GM19240 (cell line): ENCODE data around the gene MRPS6.

Experiments used
- DNase-seq: peaks from one replicate; pipeline ENCODE4 v3.0.0; 2011; ENCODE audit warnings: low spot score; ENCODE audit not compliant: insufficient read length

Gene MRPS6

DNA sequence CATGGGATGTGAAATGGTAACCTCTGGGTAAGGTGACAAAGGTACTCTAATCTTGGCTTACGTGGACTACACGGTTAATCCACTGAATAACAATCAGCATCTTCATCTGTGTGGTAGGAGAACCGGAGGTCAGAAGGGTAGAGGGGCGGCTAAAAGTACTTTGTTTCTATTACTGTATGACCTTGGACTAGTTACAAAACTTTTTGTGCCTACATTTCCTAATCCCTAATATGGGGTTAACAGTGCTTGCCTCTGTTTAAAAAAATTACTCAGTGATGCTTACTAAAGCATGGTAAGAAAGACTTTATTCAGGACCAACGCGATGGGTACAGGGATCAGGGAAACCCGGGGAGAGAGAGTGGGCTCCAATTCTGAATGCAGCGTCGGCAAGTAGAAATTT is 1.7 kb upstream of the MRPS6 start:
- DNase-seq: no peak

DNA sequence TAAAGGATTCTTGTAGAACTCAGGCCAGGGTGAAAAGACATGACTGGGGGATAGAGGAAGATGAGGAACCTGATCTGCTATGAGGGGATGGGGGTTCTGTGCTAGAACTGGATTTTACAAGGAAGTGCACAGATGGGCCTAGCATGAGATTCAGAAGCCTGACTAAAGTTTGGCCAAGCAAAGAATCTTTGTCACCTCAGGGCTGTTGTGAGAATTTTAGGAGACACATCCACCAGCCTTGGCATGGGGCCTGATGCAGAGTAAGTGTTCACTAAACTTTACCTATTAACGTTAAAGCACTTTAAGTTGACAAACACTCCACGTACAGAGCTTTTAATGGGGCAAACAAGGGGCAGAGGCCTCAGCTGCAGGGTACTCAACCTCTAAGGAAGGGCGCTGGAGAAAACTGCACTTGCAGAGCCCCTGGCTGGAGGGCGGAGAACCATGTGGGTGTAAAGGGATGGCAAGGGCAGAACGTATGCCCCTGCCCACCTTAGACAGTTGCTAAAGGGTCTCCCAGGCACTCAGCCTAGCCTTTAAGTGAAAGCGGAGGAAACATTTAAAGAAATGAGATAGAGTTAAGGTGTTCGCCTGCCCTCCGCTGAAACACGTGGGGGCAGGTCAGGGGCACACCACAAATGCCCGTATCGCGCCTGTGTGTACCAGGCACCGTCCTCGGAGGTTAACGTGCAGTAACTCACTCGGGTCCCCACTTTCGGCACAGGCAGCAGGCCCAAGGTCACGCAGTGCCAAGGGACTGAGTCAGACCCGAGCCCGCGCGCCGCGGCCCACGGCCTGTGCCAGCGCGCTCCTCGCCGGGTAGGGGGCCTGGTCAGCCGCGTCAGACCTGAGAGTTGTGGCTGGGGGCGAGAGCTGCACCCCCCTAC is 990 bp upstream of the MRPS6 start:
- DNase-seq: no peak

DNA sequence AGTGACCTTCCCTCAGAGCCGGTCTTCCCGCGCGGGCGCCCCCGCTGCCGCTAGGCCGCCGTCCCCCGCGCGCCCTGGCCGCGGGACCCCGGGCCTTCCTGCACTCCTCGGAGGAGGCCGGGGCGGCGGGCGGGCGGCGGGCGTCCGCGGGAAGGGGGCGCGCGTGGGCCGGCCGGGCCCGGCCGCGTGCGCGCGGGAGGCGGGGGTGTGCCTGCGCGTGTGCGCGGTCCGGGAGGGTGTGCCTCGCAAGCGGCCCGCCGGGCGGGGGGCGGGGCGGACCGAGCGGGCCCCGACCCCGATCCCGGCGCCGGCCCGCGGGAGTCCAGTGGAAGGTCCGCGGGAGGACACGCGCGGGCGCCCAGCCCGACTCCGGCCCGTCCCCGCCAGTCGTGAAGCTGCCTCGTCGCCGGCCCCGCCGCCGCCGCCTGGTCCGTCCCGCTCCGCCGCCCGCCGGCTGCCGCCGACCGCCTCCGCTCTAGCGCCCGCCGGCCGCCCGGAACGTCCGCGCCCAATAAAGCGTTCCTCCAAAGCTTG is 438 bp downstream of the MRPS6 start:
- peak; percentile 32 for DNase-seq

DNA sequence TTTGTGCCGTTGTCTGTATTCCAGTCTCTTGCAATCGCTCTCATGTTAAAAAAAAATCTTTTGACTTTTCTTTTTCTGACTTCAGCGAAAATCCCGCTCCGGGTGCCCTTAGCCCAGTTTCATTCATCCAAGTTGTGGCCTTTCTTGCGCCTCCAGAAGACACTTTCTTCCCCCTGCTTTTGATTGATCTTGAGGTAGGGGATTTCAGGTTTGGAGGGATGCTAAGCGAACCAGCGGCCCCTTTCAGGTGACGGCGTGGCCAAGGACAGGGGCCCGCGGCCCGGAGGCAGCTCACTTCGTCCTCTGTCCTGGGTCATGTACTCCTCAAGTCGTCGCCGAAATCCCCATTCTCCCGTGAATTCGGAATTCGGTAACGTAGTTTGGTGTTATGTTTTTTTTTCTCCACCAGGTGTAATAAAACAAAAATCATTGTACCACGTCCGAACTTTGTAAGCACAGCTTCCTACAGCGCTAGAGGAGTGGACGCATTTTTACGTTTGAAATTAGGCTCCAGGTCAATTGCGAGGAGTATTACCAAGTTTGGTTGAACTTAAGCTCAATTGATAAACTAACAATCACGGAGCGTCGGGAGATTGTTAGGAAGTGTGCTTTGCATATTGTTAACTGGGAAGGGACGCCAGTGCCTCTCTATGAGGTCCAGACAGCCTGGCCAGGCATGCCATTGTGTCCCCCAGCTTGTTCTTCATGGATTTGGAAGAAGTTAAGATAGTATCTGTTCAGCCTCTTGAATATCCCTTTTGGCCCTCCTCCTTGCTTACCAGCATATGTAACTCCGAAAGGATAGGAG is 1.1 kb downstream of the MRPS6 start:
- no peak for DNase-seq

DNA sequence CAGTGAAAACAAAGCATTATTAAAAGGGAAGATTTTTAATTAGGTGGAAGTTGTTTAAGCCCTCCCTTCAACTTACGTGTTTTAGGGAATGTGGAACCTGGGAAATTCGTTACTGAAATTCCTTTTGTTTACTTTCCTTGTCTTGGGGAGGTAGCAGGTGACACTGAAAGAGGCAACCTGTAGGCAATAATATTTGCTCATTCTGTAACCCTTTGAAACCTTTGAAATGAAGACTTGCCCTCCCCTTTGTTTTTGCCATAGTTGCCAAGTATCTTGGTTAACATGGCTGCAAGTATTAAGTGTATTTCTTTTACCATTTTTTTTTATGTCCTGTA is 1.7 kb downstream of the MRPS6 start:
- no peak for DNase-seq

DNA sequence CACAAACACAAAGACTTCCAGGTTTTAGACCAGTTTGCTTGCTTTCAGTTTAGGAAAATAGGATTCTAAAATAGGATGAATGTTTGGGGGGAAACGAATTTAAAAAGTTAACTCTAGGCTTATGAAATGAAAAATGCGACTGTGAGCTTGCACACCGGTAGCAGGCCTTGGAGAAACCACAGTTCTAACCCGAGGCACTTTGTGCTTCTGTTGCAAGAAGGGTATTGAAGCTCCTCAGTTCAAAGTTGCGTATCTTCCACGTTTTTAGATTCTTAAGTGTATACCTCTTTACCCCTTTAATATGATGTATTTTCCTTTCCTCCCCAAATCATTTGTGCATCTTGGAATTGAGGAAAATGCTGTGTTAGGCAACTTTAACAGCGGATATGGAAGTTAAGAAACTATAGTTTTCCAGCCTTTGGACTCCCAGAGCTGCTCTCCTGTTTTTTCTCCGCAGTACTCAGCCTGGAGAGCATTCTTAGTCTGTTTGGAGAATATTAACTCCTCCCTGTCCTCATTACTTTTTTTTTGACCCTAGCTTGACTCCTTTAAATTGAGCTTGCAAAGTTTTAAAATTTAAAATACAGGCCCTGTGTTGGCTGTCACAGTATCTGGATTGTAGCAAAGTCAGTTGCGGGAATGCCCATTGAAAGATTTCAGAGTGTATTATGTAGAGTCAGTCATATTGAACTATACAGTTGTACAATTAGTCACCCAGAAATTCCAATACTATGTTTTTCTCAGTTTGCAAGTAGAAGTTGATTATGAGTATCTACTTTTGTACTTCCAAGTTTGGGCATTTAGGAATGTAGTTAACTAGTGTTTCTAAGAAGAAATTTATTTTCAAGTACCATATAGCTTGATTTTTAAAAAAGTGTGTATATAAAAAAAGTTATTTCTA is 2.6 kb downstream of the MRPS6 start:
- DNase-seq: no peak

DNA sequence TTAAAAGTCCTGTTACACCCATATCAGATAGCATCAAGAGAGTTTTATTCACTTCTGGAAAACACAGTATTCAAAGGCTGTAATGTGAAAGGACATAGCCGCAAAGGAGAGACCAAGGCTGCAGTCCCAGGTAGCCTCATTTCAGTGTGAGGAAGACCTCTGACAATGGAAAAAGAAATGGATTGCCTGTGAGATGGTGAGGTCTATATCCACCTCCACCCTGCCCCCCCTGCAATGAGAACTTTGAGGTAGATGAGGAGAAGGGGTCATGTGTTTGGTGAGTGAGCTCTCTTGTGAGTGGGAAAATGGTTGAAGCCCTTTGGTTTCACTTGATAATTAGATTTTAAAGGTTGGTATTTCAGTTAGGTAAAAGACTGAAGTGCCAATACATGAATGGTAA is 3.5 kb downstream of the MRPS6 start:
- DNase-seq: no peak

DNA sequence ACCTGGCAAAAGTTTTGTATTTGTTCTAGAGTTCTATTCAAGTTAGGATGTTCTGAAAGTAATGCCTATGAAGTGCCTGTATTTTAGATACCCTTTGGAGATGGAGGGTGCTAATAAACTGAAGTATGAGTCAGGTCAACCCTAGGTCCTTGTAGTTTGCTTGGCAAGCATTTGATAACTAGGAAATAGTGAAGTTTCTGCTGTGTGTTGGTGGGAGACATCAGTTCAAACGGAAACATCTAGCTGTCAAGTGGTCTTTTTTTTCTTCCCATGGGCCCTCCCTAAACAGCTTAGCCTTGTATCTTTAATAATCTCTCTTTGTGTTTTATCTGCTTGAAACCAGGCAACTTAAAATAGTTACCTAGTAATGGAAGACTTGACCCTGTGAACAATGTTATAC is 4.5 kb downstream of the MRPS6 start:
- DNase-seq: no peak

DNA sequence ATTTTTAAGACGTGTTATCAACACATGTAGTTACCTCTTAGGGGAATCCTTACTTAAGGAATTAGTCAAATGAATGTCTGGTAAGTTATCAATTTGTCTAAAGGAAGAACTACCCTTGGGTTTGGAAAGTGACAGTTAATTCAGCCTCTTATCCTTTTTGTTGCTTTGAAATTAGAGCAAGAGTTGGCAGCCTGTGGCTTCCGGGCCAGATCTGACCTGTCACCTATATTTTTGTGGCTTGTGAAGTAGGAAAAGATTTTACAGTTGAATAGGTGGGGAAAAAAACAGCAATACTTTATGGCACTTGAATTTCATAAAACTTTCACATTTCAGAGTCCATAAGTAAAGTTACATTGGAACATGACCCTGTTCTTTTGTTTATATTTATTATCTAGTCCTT is 5.5 kb downstream of the MRPS6 start:
- no peak for DNase-seq

DNA sequence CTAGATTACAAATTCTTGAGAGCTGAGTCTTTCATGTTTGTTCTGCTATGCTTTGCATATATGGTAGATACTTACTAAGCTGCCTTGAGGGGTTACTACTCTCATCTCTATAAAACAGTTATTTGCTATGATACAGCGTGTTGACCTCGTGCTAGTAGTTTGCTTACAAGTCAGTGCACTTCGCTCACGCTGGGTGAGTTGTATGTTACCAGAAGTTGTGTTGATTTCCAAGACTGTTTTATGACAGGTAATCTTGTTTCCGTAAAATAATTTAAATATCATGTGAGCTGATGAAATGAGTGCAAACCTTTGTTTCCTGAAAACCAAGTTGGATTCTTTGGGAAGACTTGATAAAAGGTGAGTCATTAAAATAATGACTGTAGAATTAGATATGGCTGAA is 7.3 kb downstream of the MRPS6 start:
- no peak for DNase-seq

DNA sequence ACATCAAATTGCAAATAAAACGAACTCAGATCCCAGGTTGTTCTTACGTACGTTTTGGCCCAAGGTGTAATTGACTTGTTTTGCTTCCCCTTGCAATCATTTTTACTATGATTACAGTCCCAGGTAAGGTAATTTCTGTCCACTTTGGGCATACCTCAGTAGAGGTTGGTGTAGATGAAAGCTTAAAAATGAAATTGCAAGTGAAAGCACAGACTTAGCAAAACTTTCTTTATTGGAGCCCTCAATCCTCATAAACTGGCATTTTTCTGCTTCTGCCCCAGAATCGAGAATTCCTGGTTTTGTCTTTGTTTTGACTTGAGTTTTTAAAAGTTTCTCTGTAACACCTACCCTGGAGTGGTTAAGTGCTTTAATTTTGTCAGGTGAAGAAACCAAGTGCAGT is 9.4 kb downstream of the MRPS6 start:
- DNase-seq: no peak

DNA sequence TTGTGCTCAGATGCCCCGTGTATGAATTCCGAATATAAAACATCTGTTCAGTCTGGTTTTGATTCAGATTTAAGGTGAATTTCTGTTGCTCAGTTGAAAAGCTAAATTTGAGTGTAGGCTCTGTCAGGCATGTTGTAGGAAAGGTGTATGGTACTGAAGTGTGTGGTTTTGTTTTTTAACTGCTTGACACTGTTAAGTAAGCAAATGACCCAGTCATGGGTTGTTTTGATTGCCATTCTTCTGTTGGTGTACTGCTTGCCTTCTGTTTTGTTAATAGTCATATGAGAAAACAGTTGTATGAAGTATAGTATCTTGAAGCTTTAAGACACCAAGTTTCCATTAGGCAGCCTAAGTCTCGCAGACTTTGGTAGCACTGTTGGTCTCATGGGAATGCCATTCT is 10.0 kb downstream of the MRPS6 start:
- DNase-seq: no peak

DNA sequence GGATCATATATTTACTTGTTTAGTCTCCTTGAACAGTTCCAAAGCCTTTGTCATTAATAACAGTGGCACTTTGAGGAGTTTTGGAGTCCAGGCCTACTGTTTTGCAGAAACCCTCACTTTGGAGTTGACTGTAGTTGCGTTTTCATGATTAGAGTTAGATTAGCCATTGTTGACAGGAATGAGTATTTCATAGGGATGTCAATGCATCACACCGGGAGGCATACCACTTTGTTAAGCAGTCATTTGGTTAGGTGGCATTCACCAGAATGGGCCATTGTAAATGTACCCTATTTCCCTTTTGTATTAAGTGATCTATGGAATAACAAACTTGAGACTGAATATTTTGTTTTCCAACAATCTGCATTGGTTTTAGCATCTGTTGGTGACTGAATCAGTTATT is 11.8 kb downstream of the MRPS6 start:
- DNase-seq: no peak

DNA sequence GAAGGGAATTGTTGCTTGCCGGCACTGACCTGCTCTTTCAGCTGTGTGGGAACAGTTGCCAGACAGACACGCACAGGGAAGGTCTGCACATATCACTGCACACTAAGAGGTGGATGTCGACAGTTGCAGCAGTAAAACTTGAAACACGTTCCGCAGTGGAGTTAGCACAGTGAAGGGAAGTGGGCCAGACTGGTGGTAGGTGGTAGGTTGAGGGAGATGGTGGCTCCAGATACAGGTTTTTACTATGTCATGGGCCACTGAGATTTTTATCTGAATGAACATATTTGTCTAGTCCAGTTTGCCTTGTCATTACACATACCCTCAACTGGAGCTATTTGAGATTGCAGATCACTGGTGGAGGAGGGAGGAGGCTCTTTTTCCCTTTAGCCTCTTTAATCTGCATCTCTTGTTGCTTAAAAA is 13.5 kb downstream of the MRPS6 start:
- DNase-seq: no peak

DNA sequence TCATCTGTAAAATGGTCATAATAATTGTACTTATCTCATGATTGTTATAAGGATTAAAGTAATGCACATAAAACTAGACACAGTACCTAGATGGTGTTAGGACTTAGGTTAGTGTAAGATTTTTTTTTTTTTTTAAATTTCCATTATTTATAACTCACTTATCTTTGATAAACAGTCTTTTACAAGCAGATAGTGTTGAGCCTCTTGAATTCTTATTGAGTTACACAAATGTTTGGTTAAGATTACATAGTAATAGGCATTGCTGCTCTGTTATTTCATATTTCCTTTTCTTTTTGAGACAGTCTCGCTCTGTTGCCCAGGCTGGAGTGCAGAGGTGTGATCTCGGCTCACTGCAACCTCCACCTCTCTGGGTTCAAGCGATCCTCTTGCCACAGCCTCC is 15.4 kb downstream of the MRPS6 start:
- no peak for DNase-seq

DNA sequence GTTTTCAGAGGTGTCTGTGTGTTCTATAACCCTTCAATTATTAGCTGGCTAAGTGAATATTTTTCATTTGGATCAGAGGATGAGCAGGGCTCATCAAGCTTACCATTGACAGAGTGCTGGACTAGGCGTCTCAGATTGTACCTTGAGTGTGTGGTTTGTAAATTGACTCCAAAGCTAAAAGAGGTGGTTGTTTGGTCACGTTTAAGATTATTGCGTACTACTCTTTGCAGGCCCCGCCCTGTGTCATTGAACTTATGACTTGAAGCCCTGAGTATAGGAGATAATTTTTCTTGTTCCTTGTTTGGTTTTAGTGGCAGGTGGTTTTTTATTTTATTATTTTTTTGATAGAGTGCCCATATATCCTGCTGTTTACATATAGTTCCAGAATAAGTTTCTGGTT is 17.7 kb downstream of the MRPS6 start:
- no peak for DNase-seq

DNA sequence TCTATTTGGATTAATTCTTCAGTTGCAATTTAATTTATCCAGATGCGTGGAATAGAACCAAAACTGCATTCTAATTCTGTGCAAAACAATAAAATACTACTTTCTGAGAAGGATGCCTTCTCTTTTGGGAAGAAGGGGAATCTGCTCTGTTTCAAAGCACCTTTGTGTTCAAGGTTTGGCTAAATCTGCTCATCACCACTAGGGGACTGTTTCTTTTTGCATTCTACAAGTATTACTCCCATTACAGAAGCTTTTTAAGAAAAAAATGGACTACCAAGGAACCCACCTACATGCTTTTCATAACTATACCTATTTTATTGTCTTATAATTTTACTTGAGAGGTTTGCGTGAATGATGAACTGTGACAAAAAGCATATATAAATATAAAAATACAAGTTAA is 18.2 kb downstream of the MRPS6 start:
- DNase-seq: no peak

DNA sequence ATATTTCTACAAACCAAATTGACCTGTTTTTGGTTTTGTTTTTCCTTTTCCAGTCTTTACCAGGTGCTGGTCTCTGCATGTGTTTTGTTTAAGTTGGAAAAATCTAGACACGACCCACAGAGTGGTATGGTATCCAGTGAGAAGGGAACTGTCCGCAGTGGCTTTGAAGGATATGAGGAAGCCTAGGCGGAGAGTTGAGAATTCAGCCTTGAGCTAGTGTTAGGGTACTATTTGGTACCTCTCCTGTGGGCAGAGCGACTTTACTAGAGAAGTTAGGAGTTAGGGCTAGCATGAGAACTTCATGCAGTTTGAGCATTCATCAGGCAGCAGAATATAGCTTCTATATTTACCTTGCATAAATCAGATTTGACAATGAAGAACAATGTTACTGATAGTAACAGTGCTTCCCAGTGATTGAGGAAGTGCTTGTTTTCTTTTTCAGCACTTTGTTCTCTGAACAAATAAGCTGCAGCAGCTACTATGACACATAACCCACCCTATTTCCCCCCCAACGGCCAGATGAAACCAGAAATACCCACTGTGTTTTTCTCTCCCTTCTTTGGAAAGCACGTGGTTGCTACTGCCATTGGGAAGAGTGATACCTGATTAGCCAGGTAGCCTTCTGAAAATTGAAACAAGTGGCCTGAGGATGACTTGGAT is 19.0 kb downstream of the MRPS6 start:
- no peak for DNase-seq

DNA sequence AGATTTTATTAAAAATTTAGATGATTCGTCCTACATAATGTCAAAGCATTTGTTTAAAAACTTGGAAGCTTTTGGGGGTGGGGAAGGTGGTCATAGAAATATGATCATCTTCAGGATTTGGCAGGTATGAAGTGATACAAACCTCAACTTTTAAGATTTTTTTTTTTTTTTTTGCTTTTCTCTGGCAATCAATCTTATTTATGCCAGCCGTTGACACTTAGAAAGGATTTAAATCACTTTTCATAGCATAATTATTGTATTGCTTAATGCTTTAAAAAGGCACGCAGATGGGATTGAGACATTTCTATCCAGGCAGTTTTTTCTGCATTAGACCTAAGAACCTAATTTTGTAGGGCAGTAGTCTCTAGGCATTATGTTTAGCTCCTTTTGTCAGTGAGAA is 19.7 kb downstream of the MRPS6 start:
- DNase-seq: no peak

DNA sequence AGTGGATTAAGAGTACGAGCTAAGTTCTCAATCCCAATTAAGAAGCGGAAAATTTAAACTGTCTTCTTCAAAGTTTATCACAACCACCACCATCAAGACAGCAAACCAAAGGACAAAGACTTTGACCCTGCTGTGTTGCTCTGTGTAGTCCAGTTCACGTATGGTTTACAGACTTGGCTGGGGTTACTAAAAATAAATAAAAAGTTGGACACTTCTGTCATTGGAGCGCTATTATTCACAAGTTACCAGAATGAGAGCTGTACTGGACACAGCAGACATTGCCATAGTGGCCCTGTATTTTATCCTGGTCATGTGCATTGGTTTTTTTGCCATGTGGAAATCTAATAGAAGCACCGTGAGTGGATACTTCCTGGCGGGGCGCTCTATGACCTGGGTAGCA is 21.6 kb downstream of the MRPS6 start:
- DNase-seq: no peak

DNA sequence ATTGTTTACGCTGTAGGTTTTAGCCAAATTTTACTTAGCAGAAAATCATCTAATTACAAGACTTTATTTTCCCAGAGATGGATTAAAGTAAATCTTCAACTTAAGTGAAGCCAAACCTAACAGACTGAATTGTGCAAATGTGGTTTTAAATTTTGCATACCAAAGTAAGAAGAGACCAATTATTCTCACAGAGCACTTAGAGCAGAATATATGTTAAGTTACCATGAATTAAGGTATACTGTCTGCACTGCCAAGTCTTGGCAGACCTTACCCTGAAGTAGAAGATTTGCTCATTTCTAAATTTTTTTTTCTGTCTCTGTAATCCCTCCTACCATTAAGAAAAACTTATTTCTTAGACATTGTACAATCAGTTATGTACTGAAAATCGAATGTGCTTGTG is 24.1 kb downstream of the MRPS6 start:
- DNase-seq: no peak
